KG1 (cell line): ENCODE data around the gene SH3RF3.

Experiments
- DNase-seq: peaks from one replicate; lab custom pipeline; 2025; lab: John Stamatoyannopoulos, UW

The SH3RF3 gene

DNA sequence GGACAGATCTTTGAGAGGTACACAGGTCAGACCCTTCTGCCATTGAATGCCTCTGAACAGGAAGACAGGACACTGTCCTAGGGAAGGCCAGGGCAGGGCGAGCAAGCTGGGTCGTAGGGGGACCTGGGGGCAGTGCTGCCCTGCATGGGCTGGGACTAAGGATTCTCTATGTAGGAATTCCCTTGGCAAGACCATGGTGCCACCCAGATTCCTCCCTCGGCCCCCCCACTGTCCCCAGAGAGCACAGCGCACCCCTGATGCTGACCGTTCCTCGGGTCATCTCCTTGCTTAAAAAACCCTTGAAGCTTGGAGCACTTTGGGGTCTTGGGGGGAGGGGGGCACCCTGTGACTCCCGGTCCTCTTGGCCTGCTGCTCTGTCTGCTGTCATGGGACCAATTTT is 289.7 kb downstream of the SH3RF3 start:
- DNase-seq = no peak

DNA sequence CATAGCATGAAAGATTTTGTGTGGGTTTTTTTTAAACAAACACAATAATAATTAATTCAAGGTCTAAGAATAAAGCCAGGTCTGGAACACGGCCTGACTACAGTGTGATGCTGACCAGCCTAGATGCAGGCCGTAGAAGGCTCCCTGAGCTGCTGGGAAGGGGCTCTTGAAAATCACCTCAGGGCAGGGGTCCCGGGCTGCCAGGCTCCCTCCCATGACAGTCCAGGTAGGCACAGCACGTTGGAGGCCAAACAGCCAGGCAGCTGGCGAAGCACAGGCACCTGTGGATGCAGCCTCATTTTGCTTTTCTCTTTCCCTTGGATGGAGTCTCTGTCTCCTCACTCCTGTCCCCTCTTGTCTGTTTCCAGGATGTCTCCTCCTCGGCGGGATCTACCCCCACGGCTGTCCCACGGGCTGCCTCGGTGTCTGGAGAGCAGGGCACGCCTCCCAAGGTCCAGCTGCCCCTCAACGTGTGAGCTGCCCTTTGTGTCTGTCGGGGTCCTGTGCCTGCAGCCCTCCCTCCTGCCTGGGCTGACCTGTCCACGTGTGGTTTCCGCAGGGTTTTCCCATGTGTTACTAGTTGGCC is 290.3 kb downstream of the SH3RF3 start:
- no peak for DNase-seq

DNA sequence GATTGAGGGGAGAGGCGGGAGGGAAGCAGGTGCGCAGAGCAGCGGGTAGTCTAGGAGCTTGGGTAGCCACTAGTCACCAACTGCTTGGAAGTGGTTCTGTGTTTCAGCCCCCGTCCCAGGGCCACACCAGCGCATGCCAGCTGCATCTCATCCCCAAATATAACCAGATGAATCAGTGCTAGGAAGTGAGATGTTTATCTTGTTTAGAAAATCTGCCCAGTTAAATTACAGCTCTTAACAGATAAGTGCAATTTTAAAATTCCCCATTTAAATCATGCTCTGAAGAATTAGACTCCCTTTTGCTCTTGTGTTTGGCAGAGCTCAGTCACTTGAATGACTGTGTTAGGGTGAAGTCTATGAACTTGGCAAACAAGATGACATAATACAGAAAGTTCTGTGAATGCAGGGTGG is 291.0 kb downstream of the SH3RF3 start:
- DNase-seq = no peak

DNA sequence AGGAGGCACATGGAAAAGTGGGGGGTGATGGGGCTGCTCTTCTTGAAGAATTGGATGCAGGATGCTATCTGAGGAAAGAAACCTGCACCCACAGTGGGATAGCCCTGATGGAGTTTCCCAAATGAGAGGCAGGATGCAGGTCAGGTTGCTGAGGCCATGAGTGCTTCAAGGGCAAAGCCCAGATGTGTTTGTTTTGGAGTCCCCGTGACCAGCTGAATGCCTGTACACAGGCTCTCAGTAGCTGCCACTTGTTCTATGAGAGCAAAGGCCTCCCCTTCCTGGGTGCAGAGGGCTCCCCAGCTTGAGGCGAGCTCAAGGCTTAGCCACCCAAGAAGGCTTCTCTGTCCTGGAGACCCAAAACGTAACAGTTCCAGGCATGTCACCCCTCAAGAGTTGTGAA is 292.1 kb downstream of the SH3RF3 start:
- DNase-seq = no peak

DNA sequence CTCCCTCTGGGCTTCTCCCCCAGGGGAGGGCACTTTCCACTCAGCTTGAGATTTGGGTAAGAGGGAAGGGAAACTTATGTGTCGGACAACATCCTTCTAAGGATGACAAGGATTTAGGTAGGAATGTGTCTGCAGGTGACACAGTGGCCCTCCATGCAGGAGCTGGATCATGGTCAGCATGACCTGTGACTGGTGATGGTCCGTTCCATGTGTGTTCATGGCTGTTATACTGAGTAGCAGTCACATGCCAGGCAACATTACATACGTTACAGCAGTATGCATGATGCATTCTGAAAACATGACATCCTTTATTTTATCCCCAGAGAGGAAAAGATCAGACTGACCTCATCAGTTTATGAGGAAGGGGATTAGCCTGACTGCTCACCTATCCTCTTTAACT is 292.6 kb downstream of the SH3RF3 start:
- DNase-seq = no peak

DNA sequence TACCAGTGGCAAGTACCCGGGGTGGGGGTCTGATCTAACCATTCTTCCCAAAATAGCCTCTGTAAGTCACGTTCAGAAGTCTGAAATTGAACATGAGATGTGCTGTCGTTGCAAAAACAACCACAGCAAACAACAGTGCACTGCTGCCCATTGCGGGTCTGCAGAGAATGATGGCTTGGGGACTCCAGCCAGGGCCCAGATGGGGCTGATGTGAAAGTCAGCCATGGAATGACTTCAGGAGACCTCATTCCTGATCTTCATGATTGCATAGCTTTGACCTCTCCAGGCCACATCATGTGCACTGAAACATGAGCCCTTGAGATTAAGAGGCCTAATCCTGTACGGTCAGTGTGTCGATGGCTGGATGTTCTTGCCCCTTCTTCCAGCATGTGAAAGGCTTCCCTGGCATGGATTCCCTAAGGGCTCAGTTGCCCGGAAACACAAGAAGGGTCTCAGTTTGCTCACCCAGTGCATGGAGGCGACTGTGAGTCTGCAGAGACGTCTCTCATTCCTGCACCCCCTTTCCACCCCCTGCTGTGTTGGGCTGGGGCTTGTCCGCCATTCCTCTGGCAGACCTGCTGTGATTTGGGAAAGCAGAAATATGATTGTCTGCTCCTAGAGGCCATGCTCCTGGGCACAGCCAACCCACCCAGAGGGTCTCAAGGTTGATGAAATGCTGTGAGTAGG is 293.2 kb downstream of the SH3RF3 start:
- no peak for DNase-seq

DNA sequence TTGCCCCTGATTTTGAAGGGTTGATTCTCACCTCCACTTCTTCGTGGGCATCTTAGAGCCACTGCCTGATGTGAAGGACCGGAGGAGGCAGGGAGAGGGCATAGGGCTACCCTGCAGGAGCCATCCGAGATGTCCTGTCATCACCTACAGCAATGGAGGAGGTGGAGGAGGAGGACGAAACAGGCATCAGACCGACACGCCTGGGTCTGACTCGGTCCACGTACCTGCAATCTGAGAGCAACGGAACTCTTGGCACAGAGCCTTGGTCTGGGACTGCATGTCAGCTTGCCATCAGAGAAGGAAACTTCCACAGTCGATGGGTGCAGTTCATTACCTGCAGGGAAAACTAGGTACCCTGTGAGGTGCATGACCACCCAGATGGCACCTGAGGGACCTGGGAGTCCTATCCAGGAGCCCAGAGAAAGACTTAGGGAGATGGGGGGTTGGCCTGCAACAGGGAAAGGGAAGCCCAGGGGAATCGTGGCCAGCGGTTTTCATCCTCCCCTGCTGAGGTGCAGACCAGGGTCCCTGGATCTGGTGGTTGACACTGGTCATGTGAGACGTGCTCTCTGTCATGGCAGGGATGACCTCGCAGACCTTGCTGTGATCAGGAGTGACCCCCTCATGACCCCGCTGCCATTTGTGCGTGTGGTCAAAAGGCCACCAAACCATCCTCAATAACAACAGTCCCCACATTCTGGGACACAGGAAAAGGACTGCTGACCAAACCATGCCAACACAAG is 293.9 kb downstream of the SH3RF3 start:
- DNase-seq = no peak

DNA sequence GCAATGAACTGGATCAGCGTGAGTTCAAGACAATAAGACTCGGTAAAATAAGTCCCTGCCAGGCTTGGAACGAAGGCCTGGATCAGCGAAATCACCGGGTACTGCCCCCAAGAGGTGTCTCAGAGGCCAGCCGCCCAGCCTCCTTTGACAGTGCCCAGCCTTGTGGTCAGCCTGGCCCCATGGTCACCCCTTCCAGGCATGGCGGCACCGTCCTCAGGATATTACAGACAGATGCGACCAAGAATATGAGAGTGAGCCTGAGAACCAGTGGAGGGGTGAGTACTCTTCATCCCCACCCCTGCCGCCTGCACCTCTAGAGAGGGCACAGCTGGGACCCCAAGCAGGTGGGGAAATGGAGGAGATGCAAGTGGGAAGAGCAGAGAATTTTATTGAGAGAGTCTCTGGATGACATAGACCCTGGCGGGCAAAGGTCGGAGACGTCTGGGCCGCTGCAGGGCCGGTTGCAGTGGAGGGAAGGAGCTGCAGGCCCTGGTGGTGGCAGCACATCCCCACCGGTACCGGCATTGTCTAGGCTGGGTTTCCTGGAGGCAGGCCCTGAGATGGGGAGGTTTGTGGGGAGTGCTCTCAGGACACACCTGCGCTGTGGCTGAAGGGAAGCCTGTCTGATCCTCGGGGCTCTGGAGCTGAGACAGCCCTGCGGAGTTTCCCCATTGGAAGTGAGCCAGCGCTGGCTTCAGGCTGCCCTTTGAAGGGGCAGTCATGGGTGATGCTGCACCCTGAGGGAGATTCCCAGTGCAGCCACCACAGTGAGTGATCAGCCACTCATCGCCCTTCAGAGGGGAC is 294.8 kb downstream of the SH3RF3 start:
- no peak for DNase-seq

DNA sequence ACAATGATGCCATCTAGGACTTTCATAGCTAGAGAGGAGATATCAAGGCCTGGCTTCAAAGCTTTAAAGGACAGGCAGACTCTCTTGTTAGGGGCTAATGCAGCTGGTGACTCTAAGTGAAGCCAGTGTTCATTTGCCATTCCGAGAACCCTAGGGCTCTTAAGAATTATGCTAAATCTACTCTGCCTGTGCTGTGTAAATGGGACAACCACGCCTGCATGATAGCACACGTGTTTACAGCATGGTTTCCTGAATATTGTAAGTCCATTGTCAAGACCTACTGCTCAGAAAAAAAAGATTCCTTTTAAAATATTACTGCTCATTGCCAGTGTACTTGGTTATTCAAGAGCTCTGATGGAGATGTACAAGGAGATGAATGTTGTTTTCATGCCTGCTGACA is 296.4 kb downstream of the SH3RF3 start:
- DNase-seq = no peak

DNA sequence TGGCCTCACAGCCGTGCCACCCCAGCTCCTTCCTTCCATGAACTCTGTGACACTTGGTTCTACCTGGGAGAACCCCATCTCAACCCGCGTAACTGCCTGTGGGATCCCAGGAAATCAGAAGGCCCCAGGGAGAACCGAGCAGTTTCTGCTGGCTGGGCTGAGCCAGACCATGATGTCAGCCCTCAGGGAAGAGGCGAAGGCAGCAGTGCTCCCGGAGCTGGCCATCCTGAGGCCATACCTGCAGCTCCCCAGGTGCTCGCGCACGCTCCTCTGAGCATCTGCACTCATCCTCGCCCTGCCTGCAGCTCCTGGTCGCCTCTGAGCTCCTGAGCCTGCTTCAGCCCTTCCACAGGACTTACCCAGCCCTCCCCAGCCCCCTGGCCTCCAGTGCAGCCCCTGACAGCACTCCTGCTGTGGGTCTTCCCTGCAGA is 298.7 kb downstream of the SH3RF3 start:
- DNase-seq = no peak

DNA sequence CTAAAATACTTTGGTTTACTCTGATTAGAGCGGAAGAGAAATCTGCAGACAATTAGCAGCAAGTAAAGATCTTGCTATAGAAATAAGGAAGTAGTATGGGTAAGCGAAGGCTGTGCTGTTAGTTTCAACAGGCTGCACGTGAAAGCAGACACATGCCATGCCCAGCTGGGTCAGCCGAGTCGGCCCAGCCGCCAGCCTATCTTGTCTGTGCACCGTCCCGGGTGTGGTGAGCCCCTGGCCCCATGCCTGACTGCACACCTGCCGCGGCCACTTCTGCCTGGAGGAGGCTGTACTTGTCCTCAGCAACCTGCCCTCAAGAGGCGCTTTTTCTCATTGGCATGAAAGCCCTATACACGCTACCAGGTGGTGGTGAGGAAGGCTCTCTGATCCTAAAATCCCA is 299.3 kb downstream of the SH3RF3 start:
- DNase-seq = no peak

DNA sequence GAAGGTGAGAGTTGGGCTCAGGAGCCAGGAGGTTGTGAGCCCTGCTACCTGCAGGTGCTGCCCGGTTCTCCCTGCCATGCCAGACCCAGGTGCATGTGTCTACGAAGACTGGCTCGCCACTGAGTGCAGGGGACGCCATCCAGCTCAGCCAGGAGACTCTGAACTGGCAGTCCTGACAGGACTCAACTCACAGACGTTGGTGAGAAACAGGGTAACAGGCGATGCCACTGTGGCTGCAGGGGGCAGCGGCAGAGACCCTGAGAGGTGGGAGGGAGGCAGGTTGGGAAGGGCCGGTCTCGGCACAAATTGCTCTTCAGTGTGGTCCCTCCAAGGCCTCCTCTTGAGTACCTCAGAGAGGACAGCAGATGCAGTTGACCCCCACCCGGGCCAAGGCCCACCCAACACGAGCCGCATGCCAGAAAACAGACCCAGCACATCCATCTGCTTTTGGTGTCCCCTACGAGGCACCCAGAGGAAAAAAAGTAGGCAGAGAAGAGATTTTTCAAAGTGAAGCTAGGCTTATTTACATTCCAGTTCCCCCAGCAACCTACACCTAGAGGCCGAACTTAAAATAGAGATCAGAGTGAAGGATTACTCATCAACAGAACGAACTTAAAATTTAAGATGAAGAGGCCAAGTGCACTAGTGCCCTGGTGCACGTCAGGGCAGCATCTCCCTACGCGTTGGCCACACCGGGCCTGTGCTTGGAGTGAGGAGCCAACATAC is 300.0 kb downstream of the SH3RF3 start:
- no peak for DNase-seq

DNA sequence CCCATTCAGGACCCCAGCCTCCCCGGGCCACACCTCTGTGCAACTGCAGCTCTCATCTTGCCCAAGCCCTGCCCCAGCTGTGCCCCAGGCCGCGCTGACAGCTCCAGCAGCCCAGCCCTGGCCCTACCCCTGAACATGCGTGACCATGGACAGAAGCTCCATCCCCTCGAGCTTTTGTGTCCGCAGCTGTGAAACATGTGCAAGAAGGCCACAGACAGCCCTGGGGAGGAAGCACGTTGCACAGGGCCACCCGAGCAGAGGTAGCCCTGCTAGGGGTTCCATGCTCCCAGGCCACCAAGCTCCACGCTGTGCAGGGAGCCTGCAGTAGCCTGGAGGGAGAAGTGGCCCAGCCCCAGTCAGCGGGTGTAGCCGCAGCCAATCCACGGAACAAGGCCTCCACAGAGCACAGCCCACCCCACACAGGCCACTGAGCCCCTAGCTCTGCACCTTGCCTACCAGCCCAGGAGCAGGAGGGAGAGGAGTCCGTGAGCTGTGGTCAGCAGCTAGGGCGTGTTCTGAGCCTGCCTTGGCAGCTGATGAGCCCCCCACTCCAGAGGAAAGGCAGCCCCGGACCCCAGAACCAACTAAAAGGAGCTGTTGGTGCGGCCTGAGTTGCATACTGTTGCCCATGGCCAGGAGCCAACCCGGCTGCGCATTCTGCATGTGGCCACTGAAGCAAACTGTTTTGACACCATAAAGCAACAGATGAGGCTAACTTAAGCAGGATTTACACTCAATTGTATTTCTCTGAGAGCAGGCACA is 300.7 kb downstream of the SH3RF3 start:
- DNase-seq = no peak

DNA sequence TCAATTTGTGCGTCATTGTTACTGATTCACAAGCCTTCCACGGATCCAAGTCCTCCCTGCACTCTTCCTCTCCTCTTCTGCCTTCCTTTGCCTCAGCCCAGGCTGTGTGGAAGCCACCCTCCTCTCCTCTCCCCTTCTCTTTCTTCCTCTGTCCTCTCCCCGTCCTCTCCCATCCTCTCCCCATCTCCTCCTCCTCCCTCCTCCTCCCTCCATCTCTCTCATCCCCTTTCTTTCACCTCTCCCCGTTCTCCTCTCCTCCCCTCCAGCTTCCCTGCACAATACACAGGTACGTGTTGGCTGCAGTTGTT is 301.3 kb downstream of the SH3RF3 start:
- no peak for DNase-seq

DNA sequence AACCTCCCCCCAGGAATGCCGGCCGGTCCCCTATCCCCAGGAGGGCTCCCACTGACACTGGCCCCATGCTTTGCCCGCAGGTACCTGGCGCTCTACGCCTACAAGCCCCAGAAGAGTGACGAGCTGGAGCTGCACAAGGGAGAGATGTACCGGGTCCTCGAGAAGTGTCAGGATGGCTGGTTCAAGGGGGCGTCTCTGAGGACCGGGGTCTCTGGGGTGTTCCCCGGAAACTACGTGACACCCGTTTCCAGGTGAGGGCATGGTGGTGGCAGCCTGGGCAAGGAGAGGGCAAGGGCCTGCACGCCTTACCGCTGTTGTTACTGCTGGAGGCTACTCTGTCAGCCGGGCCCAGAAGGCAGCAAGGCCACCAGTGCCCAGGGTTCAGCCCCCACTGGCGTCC is 303.4 kb downstream of the SH3RF3 start:
- DNase-seq = no peak

DNA sequence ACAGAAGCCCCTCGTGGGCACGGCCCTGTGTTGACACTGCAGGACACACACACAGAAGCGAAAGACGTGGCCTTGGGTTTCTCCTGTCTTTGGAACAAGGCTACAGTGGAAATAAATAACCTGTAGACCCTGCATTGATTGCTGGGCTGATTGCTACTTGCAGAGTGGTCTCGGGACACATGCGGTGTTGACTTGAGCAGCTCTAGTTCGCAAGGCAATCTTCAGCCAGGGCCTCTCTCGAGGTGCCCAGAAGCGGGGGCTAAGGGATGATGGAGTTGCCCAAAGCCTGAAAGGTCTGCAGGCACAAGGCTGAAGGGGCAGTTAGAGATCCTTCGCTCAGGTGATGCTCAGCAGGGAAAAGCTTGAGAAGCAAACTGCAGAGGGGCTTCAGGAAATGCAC is 304.5 kb downstream of the SH3RF3 start:
- DNase-seq = no peak

DNA sequence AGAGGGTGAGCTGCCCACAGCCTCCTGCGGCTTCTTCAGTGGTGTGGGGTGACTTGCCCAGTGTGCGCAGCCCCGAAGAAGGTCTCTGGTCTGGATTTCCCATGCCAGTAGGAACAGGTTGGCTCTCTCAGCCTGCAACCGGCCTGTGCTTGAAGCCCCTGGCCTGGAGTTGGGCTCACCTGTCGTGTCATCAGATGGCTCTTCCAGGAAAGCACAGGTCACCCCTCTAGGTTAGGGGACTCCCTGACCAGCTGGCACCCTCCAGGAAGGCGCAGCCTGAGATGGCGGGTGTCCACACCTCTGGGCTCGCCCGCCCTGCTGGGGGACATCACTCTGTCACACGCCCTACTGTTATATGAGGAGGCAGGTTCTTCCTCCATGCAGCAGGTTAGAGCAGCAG is 304.9 kb downstream of the SH3RF3 start:
- no peak for DNase-seq

DNA sequence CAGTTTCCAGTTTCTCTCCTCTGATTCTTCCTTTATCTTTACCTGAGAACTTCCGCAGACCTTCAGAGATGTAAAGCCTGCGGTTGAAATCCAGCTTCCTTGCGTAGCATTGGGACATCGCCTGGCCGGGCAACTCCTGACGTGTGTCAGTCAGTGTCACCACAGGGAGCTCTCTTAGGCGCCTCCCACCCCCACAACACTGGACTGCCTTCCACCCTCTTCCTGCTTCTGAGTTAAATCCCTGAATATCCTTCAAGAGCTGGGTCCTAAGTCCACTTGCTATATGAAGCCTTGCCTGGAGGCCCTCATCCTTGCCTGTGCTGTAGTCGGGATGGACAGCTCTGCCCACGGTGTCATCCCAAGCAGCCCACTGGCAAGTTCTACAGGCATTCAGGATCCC is 305.3 kb downstream of the SH3RF3 start:
- no peak for DNase-seq

DNA sequence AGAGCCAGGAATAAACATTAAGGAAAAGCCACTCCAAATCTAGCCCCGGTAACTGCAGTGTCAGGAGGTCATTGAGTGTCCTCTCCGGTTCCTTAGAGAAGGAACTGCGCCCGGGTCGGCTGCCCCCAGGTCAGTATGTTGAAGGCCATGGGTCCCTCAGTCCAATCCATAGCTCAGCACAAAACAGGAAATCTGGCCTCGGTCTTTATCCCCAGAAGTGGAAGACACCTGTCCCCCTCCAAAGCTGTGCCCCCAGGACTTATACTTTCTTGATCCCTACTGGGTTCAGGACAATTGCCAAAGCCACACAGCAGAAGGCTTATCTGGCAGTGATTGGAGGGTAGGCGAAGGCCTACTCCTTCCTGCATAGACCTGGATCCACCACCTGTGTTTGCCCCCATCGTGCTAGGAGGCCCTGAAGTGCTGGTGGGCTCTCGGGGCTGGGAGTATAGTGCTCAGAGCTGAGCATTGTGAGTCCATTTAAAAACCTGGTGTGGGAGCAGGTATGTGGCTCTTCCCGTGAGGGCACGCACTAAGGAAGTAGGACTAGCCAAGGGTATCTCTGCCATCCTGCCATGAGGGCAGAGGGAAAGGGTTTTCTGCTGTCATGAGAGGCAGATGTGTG is 306.2 kb downstream of the SH3RF3 start:
- no peak for DNase-seq

DNA sequence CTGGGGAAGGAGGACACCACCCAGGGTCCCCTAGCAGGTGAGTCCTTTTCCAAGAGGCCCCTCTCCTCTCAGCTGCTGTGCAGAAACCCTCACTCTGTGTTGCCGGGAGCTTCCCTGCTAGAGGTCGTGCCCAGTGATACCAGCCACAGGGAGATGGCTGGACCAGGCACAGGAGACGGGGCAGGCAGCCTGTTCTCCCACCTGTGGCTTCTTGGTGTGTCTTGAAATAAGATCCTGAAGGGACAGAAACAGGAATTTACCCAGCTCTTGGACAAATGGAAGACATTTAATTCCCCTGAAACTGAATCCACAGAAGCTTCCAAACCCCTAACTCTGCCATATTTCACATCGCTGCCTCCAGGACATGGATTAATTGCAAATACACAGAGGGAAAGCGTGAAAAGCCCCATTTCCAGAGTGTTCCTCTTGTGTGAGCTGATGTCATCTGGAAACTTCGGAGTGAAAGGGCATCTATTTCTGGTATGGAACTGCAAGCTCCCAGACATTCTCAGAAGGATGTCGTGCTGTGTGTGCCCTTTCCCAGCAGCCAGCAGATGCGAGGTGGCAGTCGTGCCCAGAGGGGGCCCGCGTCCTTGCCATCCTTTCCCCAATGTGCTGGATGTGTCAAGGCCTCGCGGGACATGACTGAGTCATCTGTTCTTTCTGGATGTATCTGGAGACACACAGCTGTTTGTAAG is 307.0 kb downstream of the SH3RF3 start:
- no peak for DNase-seq
